Vagina (tissue), 2 donors: ENCODE measurements around the gene AZU1.

ENCODE experiments used
- CTCF ChIP-seq, 3 experiments: fragments of 450-650 bp in 2 of 3; fragments of 200-600 bp in 1 of 3; sonication (generic) in 1 of 3; IDR thresholded peaks; one replicate each; pipeline ENCODE4 v1.5.1; 2017 to 2019; ENCODE audit warnings: antibody characterized with exemption in 3 of 3, mild to moderate bottlenecking in 2 of 3, moderate library complexity in 2 of 3
- POLR2AphosphoS5 ChIP-seq, 2 donors: sonication (generic); formaldehyde crosslinking; IDR thresholded peaks; one replicate each; pipeline ENCODE4 v1.9.0; 2017; ENCODE audit warnings: antibody characterized with exemption in 2 of 2, mild to moderate bottlenecking in 2 of 2, low read depth in 1 of 2; ENCODE audit not compliant: insufficient read depth in 1 of 2

GRCh38 chr19:796692-797527 lies 30.7 kb upstream of the AZU1 start, which contains the start of gene PTBP1:
- TF ChIP-seq CTCF (IDR thresholded peaks at IDR 0.05), result no peak
- TF ChIP-seq POLR2AphosphoS5 (IDR thresholded peaks at IDR 0.05; ENCODE audit: insufficient read depth in 1 of 2, low read depth in 1 of 2), result peak; percentile 89 to 97
